Right atrium auricular region (tissue), 2 donors: Measurements from ENCODE around the gene UBE2Z. TPM values are rescaled to one million over a fixed set of nuclear protein-coding genes. Genes with fewer than 3 reads are reported as not detected.

Source experiments
- DNase-seq: peaks from one replicate; pipeline ENCODE4 v3.0.0-alpha.2; 2019; ENCODE audit warnings: low spot score
- H3K27ac ChIP-seq, 2 donors: fragments of 200-600 bp; sonication (generic); 1 replicate in 1 of 2; 2 replicates in 1 of 2; pipeline ENCODE4 v1.5.1; 2016 to 2019
- H3K27me3 ChIP-seq, 2 donors: fragments of 200-600 bp; sonication (generic); one replicate each; pipeline versions ENCODE4 v1.5.1 to v1.6.0; 2017 to 2019
- H3K36me3 ChIP-seq: fragments of 200-600 bp; sonication (generic); one replicate; pipeline ENCODE4 v1.5.1; 2016
- H3K4me1 ChIP-seq, 2 donors: fragments of 200-600 bp; sonication (generic); one replicate each; pipeline versions ENCODE4 v1.5.1 to v1.6.0; 2017 to 2019
- H3K4me3 ChIP-seq, 2 donors: fragments of 200-600 bp; sonication (generic); 1 replicate in 1 of 2; 2 replicates in 1 of 2; pipeline ENCODE4 v1.5.1; 2017 to 2019; ENCODE audit warnings: mild to moderate bottlenecking in 1 of 2, moderate library complexity in 1 of 2
- H3K9me3 ChIP-seq, 2 donors: fragments of 200-600 bp; sonication (generic); one replicate each; pipeline ENCODE4 v1.5.1; 2019
- CTCF ChIP-seq, 2 donors: fragments of 200-600 bp; sonication (generic); IDR thresholded peaks; one replicate each; pipeline ENCODE4 v1.5.1; 2019; ENCODE audit warnings: antibody characterized with exemption in 2 of 2
- total RNA-seq, 2 donors: library from RNA; depleted of rRNA; stranded (reverse); fragments of >200 nt; gene quantifications; one replicate each; pipeline ENCODE4 v1.1.0, GENCODE V29; 2016

UBE2Z gene
- total RNA-seq, 2 donors from 2014 or later = 42.7 to 51.8 TPM

- no peak for DNase-seq
- H3K9me3 ChIP-seq = no peaks in the 10 kb centered on the region
- H3K27me3 ChIP-seq = no peaks in the 10 kb centered on the region
- no peaks in the 10 kb centered on the region for H3K36me3 ChIP-seq
- no peaks in the 10 kb centered on the region for H3K4me1 ChIP-seq
- H3K4me3 ChIP-seq = no peak overlapping the region
- peak; percentile 93 to 95 for TF ChIP-seq CTCF (IDR thresholded peaks at IDR 0.05)
- no peak overlapping the region for H3K27ac ChIP-seq
Observed at GRCh38 chr17:48878920-48879898, 29.0 kb upstream of the UBE2Z start.

- no peaks in the 10 kb centered on the region for H3K9me3 ChIP-seq
- H3K4me3 ChIP-seq = no peak overlapping the region
- no peak overlapping the region for H3K27ac ChIP-seq
- no peaks in the 10 kb centered on the region for H3K36me3 ChIP-seq
- no peaks in the 10 kb centered on the region for H3K27me3 ChIP-seq
- no peak for TF ChIP-seq CTCF (IDR thresholded peaks at IDR 0.05)
- H3K4me1 ChIP-seq = peaks cover 0 to 6% of the 10 kb centered on the region in 2 donors
- no peak for DNase-seq
Observed at GRCh38 chr17:48882272-48882671, 25.9 kb upstream of the UBE2Z start.

GRCh38 chr17:48883171-48883570, 25.0 kb upstream of the UBE2Z start:
- H3K36me3 ChIP-seq = no peaks in the 10 kb centered on the region
- H3K4me1 ChIP-seq = peaks cover 0 to 6% of the 10 kb centered on the region in 2 donors
- H3K9me3 ChIP-seq = no peaks in the 10 kb centered on the region
- H3K4me3 ChIP-seq = no peak overlapping the region
- no peak for TF ChIP-seq CTCF (IDR thresholded peaks at IDR 0.05)
- H3K27ac ChIP-seq = no peak overlapping the region
- DNase-seq = no peak
- no peaks in the 10 kb centered on the region for H3K27me3 ChIP-seq

GRCh38 chr17:48890086-48890485, 18.1 kb upstream of the UBE2Z start:
- Histone ChIP-seq H3K27me3 (no peaks in the 10 kb centered on the region), H3K9me3 (no peaks in the 10 kb centered on the region), H3K4me1 (peaks cover 0 to 24% of the 10 kb centered on the region in 2 donors), H3K27ac (no peak overlapping the region), H3K4me3 (no peak overlapping the region), H3K36me3 (peaks cover 3% of the 10 kb centered on the region)
- no peak for TF ChIP-seq CTCF (IDR thresholded peaks at IDR 0.05)
- DNase-seq = no peak

GRCh38 chr17:48892940-48893645, 15.1 kb upstream of the UBE2Z start:
- no peak for TF ChIP-seq CTCF (IDR thresholded peaks at IDR 0.05)
- Histone ChIP-seq H3K4me3 (peak overlapping the region; percentile 73 to 79), H3K9me3 (no peaks in the 10 kb centered on the region), H3K36me3 (peaks cover 29% of the 10 kb centered on the region), H3K27me3 (no peaks in the 10 kb centered on the region), H3K27ac (peak overlapping the region; percentile 85 to 86), H3K4me1 (peaks cover 0 to 24% of the 10 kb centered on the region in 2 donors)
- no peak for DNase-seq
